Glomerular endothelial cell (primary cell): ENCODE data around the gene CNOT6L. TPM values are rescaled to one million over a fixed set of nuclear protein-coding genes. Genes with fewer than 3 reads are reported as not detected.
A peak's percentile ranks its signal among the peaks of the same experiment; 100 is the strongest.

Experiments
- DNase-seq: peaks from one replicate; pipeline ENCODE4 v3.0.0-alpha.2; 2011; ENCODE audit warnings: low read depth, low spot score; ENCODE audit errors: extremely low read depth
- total RNA-seq: library from RNA; depleted of rRNA; stranded (reverse); fragments of >200 nt; gene quantifications from 2 replicates; pipeline ENCODE4 v1.2.3, GENCODE V29; 2015

CNOT6L gene
- total RNA-seq, 1 donor from 2014 or later = 24.9 TPM

DNA sequence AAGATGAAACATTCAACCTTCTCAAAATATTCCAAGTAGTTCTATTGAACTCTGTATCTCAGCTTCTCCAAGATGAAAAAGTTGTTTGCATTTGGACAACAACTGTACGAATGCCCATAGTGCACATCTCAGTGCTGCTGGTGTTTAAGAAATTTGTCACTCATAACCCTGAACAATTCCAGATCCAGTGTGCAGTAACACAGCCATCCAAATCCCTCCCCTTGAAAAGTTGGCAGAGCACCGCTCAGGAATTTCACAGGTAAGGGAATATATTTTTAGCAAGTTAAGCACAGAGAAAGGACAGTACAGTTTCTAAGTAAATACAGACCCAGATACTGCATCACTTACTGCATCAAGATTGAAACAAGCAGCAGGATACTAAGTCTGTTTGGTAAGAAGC is 104.7 kb downstream of the CNOT6L start:
- DNase-seq = no peak

DNA sequence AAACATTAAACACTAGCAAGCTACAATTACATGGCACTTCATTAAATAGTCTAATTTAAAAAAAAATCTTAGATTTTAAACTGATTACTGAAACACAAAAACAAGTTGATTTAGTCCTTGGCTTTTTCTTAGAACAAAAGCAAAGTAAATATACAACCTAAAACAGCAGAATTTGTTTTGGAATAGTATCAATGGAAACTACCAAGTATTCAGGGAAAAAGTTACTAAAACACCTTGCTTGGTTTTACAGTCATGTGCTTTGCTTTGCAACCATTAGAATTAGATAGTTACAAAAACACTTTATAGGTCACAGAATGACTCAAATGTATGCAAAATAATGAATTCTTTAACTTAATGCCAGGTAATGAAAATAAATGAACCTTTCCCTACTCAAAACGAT is 105.3 kb downstream of the CNOT6L start:
- DNase-seq = no peak

DNA sequence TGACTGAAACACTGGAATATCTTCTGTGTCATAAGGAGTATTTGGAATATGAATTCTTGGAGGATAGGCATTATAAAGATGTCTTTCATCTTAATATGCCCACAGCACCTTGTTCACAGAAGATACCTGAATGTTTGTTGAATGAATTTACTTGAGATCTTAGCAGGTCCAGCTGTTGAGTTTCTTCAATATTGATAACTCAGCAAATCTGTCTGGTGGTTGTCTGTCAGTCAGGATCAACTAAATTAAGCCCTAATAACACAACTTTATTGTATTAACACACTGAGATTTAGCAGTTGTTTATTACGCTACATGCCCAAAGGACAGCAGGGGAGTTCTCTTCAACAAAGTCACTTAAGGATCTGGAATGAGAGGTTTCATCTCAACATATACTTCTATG is 106.5 kb downstream of the CNOT6L start:
- DNase-seq = no peak

DNA sequence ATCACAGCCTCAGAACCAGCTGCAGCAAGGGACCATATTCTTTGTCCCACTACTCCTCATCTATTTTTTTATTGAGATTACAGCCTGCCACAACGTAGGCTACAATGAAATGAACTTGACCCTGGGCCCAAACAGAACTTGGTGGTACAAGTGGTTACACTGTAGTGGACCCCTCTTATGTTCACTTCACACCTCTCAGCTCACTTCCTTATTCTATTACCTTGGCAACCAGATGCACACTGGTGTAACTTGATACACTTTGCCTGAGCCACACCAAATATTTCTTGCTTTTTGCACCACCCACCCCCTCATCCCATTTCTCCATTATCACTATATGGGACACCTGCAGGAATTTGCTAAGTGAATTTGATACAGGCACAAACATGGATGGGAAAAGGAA is 107.7 kb downstream of the CNOT6L start:
- no peak for DNase-seq

DNA sequence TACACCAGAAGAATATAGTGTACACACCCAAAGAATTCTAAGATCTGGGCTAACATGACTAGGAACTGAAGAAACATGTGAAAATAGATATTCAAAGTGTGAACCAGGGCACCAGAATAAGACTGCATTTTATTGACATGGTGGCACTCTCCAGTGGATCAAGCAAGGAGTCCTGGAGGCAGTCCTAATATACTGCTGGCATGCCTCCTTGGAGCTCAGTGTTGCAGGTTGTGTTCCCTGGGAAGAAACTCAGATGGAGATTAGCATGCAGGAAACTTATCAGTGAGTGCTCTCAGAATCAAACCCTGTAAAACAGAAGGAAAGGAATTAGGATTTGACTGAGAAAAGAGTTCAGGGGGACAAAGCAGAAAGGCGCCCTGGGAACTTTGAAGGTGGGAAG is 108.5 kb downstream of the CNOT6L start:
- DNase-seq = no peak

DNA sequence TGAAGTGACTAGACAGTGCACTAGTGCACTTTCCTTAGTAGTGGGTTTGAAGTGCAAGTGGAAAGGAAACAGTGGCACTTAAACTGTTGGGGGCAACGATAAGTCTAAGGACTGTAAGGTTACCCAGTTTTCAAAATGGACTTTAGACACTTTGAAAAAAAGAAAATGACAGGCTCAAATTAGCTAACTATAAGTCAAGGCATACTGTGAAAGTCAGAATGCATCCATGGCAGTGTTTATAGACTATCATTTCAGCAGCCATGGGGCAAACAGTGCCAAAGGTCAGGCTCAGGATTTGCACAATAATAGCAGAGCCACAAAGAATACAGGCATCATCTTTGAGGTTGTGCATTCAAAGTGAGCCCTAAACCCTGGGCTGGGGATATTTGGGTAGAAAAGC is 109.1 kb downstream of the CNOT6L start:
- no peak for DNase-seq

DNA sequence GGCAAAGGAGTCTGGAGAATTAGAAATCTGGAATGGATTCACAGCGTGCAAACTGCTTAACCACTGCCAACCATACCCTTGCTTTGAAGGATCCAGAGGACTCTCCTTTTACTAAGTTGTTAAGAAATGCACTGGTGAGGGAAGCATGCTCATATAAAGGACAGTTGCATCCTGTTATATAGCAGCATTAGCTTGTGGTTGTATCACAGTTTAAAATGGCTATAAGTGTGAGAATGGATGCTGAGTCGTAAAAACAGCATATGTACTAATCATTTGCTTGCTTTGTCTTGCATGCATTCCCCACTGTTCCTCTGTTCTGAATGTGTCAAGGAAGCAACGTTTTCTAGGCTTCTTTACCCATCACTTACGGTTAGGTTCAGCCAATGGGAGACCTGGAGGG is 112.5 kb downstream of the CNOT6L start:
- no peak for DNase-seq

DNA sequence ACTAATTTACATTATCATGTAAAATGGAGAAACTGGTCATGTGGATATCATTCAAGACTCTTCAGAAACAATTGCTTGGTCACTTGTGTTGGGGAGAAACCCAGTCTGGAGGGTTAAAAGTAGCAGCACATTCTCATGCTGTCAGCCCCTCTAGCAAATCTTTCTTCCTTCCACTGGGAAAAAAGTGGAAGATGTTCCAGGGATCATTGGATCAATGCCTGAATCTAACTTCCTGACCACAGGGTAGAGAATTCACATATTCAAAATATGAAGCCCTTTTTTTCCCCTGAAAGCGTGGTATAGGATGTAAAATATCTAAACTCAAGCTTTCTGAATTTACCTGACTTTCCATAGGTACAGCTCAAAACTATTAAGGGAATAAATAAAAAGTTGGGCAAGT is 115.5 kb downstream of the CNOT6L start:
- DNase-seq = no peak

DNA sequence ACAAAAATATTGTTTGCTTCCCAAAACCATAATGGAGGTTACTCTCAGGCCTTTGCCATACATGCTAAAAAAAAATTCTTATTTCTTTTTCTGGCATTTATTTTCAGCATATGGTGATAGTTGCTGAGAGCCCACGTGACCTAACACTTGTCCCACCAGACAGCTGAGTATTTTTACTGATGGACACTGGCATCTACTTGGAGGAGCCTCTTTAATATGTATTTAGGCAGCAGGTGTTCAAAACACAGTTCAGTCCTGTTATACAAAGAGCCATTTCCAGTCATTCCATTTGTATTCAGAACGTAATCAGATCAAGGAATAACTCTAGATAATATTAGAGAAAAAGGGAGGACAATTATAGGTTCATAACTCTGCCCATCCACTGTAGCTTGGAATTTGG is 118.0 kb downstream of the CNOT6L start:
- DNase-seq = no peak

DNA sequence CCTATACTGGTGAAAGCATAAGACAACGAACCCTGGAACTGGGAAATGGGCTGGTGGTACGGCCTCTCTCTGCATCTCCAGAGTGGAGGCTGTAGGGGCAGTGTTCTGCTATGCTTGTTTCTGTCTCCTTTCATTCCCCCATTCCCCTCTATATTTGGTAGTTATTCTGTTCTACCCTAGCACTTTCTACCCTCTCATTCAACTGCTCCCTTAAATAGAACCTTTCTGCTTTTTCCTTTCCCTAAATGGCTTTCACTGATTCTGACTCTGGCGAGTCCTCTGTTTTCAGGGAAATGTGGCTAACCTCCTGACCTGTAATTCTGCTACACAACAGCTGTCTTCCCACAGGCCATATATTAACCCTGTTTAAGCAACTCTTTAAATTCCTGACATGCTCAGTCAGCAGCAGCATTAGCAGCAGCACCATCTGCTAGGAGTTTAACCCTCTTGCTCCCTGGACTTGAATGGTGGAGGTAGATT is 119.4 kb downstream of the CNOT6L start:
- DNase-seq = peak; percentile 22

DNA sequence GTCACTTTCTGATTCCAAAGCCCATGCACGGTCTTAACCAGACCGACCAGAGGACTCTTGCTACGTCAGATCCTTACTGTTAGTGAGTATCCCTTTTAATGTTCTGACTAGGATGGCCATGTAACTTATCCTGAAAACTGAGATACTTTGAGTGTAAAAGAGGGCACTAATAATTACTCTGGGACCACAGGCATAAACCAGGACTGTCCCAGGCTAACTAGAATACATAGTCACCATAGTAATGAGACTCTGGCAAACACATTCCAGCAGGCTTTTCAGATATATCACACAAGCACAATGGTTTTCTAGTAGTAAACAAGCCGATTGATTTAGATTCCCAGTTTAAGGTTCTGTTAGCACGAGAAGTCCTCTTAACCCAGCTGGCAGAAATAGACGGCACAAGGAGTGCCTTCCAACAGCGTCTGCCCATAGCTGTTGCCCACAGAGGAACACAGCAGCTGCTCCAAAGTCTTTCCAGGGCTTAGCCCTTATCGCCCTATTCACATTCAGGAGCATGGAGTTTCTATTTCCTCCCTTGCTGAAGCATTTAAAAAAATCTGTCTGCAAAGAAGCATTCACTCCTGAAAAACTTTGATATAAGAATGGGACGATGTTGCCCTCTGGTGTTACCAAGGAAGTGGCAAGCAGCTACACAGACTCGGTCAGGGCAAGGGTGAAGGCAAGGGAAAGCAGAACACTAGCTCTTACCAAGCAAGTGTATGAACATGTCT is 121.1 kb downstream of the CNOT6L start:
- DNase-seq = peak; percentile 42

DNA sequence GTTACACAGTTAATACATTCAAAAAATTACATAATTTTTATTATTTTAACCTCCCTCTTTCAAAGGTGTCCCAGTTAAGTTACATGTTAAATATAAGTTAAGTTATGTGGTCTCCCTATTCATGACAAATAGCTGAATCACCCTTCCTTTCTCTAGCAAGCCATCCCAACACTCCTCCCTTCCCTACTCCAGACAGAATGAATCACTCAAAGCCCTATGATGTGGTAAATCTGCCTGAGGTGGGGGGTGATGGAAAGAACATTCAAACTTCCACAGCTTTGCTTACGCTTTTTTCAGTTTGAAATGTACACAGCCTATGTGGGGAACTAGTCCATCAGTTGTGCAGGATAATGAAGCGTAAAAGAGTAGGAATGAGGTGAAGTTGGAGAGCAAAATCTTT is 123.4 kb downstream of the CNOT6L start:
- DNase-seq = peak; percentile 16

DNA sequence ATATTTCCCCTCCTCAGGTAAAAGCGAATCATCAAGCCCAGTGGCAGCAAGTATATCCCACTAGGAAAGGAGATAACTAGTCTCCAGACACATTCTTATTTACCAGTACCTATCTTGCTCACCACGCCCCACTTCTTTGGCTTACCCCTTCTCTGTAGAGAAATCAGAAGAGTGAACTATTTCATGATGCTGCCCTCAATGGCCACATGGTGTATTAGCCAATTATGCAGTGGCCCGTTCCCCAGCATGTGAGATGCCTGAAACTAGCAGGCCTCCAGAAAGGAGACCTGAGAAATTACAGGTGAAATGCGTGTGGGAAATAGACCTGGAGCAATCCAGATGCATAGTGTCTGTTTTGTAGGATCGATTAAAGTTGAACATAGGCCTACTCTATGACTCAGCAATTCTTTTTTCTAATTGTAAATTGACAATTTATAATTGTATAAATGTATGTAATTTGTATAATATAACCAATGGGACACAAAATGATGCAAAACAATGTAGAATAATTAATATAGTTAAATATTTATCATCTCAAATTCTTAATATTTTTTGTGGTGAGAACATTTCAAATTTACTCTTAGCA is 126.2 kb downstream of the CNOT6L start:
- no peak for DNase-seq

DNA sequence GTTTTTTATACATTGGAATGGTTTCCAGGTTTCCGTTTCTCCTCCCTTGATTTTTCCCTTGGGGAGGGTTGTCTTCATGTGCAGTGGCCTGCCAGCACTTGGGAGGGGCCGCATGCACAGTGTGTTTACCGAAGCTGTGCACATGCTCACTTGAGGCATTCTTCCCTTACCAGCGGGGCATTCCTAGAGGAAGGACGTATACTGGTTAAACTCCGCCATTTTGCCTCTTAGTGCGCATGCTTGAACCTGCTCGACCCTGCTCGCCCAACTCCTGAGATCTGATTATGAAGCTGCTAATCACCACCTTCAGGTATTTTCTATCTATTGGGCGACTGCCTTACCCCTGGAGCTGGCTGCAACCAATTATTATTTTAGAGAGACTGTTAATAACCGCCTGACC is 137.4 kb downstream of the CNOT6L start:
- no peak for DNase-seq

DNA sequence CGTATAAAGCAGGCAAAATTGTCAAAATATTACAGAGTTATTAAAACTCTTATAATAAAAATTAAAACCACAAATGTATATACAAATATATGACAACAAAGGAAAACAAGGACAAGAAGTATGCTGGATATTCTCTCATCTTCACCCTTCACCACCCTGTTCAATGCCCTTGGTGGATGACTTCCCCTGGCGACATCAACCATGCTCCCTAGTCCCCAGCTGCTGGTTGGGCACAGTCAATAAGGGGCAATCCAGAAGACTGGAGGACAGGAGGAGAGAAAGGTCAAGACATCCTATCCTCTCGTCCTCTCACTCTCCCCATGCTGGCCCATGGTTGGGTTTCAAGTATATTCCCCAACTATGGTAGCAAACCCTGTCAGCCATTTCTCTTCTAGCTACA is 142.3 kb downstream of the CNOT6L start:
- no peak for DNase-seq

DNA sequence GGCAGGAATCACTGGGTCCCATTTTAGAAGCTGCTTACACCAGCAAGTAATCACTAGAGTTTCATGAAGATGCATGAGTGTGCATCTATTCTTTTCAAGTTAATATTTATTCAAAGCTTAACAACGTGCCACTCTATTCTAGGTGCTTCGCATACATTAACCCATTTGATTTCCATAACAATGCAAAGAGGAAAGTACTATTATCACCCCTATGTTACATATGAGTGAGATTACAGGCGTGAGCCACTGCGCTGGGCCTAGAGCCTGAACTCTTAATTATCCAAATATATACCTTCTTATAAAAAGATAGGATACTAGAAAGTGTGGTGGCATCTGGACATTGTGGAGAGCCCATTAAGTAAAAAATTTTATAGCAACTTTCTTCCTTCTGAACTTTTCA is 148.1 kb downstream of the CNOT6L start:
- no peak for DNase-seq

DNA sequence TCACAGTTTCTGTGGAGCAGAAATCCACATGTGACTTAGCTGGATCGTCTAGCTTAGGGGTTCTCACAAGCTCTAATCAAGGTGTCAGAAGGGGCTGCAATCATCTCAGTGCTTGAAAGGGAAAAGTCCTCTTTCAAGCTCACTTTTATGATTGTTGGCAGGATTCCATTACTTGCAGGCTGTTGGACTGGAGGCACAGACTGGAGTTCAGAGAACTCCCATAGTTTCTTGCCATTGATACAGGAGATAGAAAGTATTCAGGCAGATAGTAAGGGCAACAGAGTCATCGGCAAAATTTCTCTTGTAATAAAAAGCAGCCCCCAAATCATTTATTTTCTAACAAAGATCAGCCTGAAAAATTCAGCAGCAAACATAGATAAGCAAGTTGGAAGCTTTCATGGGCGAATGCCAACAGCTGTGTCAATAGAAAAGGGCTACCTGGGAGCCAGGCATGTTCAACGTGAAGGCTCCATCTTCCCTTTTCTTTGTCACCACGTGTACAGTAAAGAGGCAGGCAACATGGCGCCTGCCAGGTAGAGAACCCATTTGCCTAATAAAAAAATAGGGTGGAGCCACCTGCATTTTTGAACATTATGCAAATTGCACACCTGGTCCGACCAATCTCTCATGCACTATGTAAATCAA is 149.1 kb downstream of the CNOT6L start:
- DNase-seq = no peak

DNA sequence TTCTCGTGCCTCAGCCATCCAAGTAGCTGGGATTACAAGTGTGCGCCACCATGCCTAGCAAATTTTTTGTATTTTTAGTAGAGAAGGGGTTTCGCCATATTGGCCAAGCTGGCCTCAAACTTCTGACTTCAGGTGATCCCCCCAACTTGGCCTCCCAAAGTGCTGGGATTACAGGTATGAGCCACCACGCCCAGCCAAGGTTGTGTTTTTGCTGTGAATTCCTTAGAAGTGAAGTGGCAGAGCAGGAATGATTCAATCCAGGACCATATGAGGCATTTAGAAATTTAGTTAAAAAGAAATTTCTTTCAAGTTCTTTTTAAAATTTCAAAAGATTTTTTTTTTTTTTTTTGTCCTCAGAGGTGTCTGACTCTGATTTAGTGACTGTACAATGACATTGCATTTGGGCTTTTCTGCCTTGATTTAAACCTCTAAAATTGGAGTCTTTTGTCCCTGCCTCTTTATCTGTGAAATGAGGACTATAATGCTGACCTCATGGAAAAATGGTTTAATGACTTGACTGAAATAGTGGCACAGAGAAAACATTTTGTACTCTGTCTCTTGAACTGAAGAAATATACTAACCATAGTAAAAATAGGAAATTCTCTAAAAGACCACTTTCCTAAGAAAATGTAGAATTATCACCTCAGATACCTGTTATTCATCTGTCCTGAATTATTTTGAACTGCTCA is 153.6 kb downstream of the CNOT6L start:
- no peak for DNase-seq
